Measurements from ENCODE around the gene PACRG. TPM values are rescaled to one million over a fixed set of nuclear protein-coding genes. Genes with fewer than 3 reads are reported as not detected.
"Not testable (repeated sequence)": the region's sequence is repeated elsewhere in the genome, so short reads cannot be mapped to it uniquely, and the experiment has no call there.

PACRG gene
- polyA plus RNA-seq, 5 donors, result 5.6 to 6.9 (median 6.4) TPM

GRCh38 chr6:162940426-162940825 lies 212.7 kb downstream of the PACRG start:
- DNase-seq, result peak in 1 of 2 donors; percentile 12

GRCh38 chr6:162941128-162941527 lies 213.4 kb downstream of the PACRG start:
- DNase-seq, result no peak

GRCh38 chr6:162942866-162943265 lies 215.1 kb downstream of the PACRG start:
- no peak for DNase-seq

- DNase-seq, result no peak
Measured at GRCh38 chr6:162943369-162943768, 215.6 kb downstream of the PACRG start.

GRCh38 chr6:162951164-162951743 lies 223.5 kb downstream of the PACRG start:
- DNase-seq, result no peak

GRCh38 chr6:162952423-162952822 lies 224.6 kb downstream of the PACRG start:
- no peak for DNase-seq

GRCh38 chr6:162957062-162957461 lies 229.3 kb downstream of the PACRG start:
- DNase-seq, result no peak

- DNase-seq, result no peak
Measured at GRCh38 chr6:162960679-162961457, 233.1 kb downstream of the PACRG start.

GRCh38 chr6:162962093-162962492 lies 234.3 kb downstream of the PACRG start:
- no peak for DNase-seq

- DNase-seq, result no peak
Measured at GRCh38 chr6:162963861-162964260, 236.1 kb downstream of the PACRG start.

- peak; percentile 88 to 90 for DNase-seq
Measured at GRCh38 chr6:162964488-162965140, 236.8 kb downstream of the PACRG start.

GRCh38 chr6:162965366-162965765 lies 237.6 kb downstream of the PACRG start:
- no peak for DNase-seq

GRCh38 chr6:162970246-162970645 lies 242.5 kb downstream of the PACRG start:
- no peak for DNase-seq

GRCh38 chr6:162971356-162971755 lies 243.6 kb downstream of the PACRG start:
- no peak for DNase-seq

- DNase-seq, result no peak
Measured at GRCh38 chr6:162973151-162973872, 245.5 kb downstream of the PACRG start.

- DNase-seq, result no peak
Measured at GRCh38 chr6:162973980-162974379, 246.2 kb downstream of the PACRG start.

GRCh38 chr6:162974685-162975084 lies 246.9 kb downstream of the PACRG start:
- DNase-seq, result no peak

GRCh38 chr6:162976141-162976540 lies 248.4 kb downstream of the PACRG start:
- DNase-seq, result no peak

GRCh38 chr6:162983234-162983633 lies 255.5 kb downstream of the PACRG start:
- DNase-seq, result not testable (repeated sequence)

GRCh38 chr6:162998777-162999176 lies 271.0 kb downstream of the PACRG start:
- DNase-seq, result no peak

- no peak for DNase-seq
Measured at GRCh38 chr6:162999575-163000285, 272.0 kb downstream of the PACRG start.

- DNase-seq, result no peak
Measured at GRCh38 chr6:163001330-163001729, 273.6 kb downstream of the PACRG start.

All from right lung (tissue), 5 donors.